HEK293T (cell line): ENCODE data around the gene CRYBG1.

Source experiments
- CTCF ChIA-PET: fragments of 350-600 bp; formaldehyde crosslinking; extraction: SDS; loops from one replicate; lab custom pipeline; 2021; ENCODE audit warnings: antibody characterized with exemption, inconsistent platforms; lab: Yijun Ruan, JAX
- POLR2A ChIA-PET: fragments of 350-600 bp; formaldehyde crosslinking; extraction: SDS; loops from one replicate; lab custom pipeline; 2020; ENCODE audit warnings: antibody characterized with exemption, inconsistent platforms; lab: Yijun Ruan, JAX
- DNase-seq: peaks from one replicate; pipeline ENCODE4 v3.0.0; 2012; ENCODE audit warnings: mixed read lengths; ENCODE audit errors: extremely low spot score
- ARNT ChIP-seq: fragments of 450-650 bp; IDR thresholded peaks from 2 replicates; pipeline ENCODE4 v1.6.1; 2017; ENCODE audit warnings: mild to moderate bottlenecking
- BHLHE40 ChIP-seq: fragments of 450-650 bp; IDR thresholded peaks from 2 replicates; pipeline ENCODE4 v1.6.1; 2016; ENCODE audit warnings: mild to moderate bottlenecking, moderate library complexity, borderline replicate concordance
- CTBP1 ChIP-seq: fragments of 450-650 bp; IDR thresholded peaks from 2 replicates; pipeline ENCODE4 v1.6.1; 2016; ENCODE audit warnings: borderline replicate concordance
- ELF4 ChIP-seq: fragments of 450-650 bp; IDR thresholded peaks from 2 replicates; pipeline ENCODE4 v1.6.1; 2017; ENCODE audit warnings: antibody characterized with exemption
- FOXA1 ChIP-seq: fragments of 450-650 bp; IDR thresholded peaks from 2 replicates; pipeline ENCODE4 v1.6.1; 2016; ENCODE audit warnings: mild to moderate bottlenecking
- FOXK2 ChIP-seq: fragments of 450-650 bp; IDR thresholded peaks from 2 replicates; pipeline ENCODE4 v1.6.1; 2016; ENCODE audit warnings: mild to moderate bottlenecking
- FOXM1 ChIP-seq: fragments of 450-650 bp; IDR thresholded peaks from 2 replicates; pipeline ENCODE4 v1.6.1; 2017; ENCODE audit warnings: mild to moderate bottlenecking, borderline replicate concordance
- HDGF ChIP-seq: fragments of 450-650 bp; IDR thresholded peaks from 2 replicates; pipeline ENCODE4 v1.6.1; 2017; ENCODE audit warnings: antibody characterized with exemption, borderline replicate concordance
- L3MBTL2 ChIP-seq: fragments of 450-650 bp; conservative IDR thresholded peaks from 2 replicates; pipeline ENCODE4 v1.6.1; 2016; ENCODE audit warnings: mild to moderate bottlenecking
- LEF1 ChIP-seq: fragments of 450-650 bp; IDR thresholded peaks from 2 replicates; pipeline ENCODE4 v1.6.1; 2017; ENCODE audit warnings: mild to moderate bottlenecking, borderline replicate concordance
- NFRKB ChIP-seq: fragments of 450-650 bp; IDR thresholded peaks from 2 replicates; pipeline ENCODE4 v1.6.1; 2016; ENCODE audit warnings: mild to moderate bottlenecking, moderate library complexity
- PKNOX1 ChIP-seq: fragments of 450-650 bp; IDR thresholded peaks from 2 replicates; pipeline ENCODE4 v1.6.1; 2016
- SP1 ChIP-seq: fragments of 450-650 bp; IDR thresholded peaks from 2 replicates; pipeline ENCODE4 v1.6.1; 2017
- SUZ12 ChIP-seq: fragments of 450-650 bp; IDR thresholded peaks from 2 replicates; pipeline ENCODE4 v1.6.1; 2016; ENCODE audit warnings: mild to moderate bottlenecking
- TARDBP ChIP-seq: fragments of 450-650 bp; IDR thresholded peaks from 2 replicates; pipeline ENCODE4 v1.6.1; 2016
- ZNF384 ChIP-seq: fragments of 450-650 bp; IDR thresholded peaks from 2 replicates; pipeline ENCODE4 v1.6.1; 2016

The CRYBG1 gene

GRCh38 chr6:106529438-106529837 is 168.9 kb downstream of the CRYBG1 start:
- CTCF ChIA-PET, result no interaction called here
- TF ChIP-seq ELF4 (no peak), HDGF (no peak), ZNF384 (no peak), LEF1 (no peak), TARDBP (no peak), CTBP1 (no peak), PKNOX1 (no peak), NFRKB (no peak), SP1 (no peak), FOXA1 (no peak), FOXK2 (no peak)
- no peak for DNase-seq
- POLR2A ChIA-PET, result no interaction called here

GRCh38 chr6:106530026-106530425 is 169.5 kb downstream of the CRYBG1 start:
- POLR2A ChIA-PET, result no interaction called here
- CTCF ChIA-PET, result interaction anchor here (0.6 kb wide), 1 partner anchor 55 kb away, joined by 3 read pairs; no protein-coding TSS in a partner anchor
- TF ChIP-seq SP1 (no peak), FOXK2 (no peak), ZNF384 (no peak), BHLHE40 (no peak), FOXM1 (no peak), L3MBTL2 (no peak), PKNOX1 (no peak), NFRKB (no peak), SUZ12 (no peak), ELF4 (no peak), CTBP1 (no peak), ARNT (no peak), FOXA1 (no peak), TARDBP (no peak), LEF1 (no peak), HDGF (no peak)
- no peak for DNase-seq

- ChIA-PET POLR2A (interaction anchor here (1.0 kb wide), 1 partner anchor 10 kb away, joined by 3 read pairs; no protein-coding TSS in a partner anchor), CTCF (interaction anchor here (0.6 kb wide), 2 partner anchors 56 to 1350 kb away, joined by 3 to 6 read pairs; no protein-coding TSS in a partner anchor)
- TF ChIP-seq PKNOX1 (no peak), SP1 (no peak), L3MBTL2 (no peak), FOXM1 (no peak), FOXA1 (no peak), ELF4 (no peak), BHLHE40 (no peak), FOXK2 (no peak), ARNT (no peak), CTBP1 (no peak), TARDBP (no peak)
- DNase-seq, result no peak
Observed at GRCh38 chr6:106530502-106530901, 170.0 kb downstream of the CRYBG1 start.

GRCh38 chr6:106533054-106533453 is 172.5 kb downstream of the CRYBG1 start:
- CTCF ChIA-PET, result no interaction called here
- TF ChIP-seq ARNT, result no peak
- TF ChIP-seq FOXK2, result no peak
- no peak for TF ChIP-seq SUZ12
- TF ChIP-seq ZNF384, result no peak
- no peak for TF ChIP-seq CTBP1
- TF ChIP-seq LEF1, result no peak
- TF ChIP-seq SP1, result no peak
- no peak for TF ChIP-seq ELF4
- no peak for TF ChIP-seq FOXM1
- TF ChIP-seq PKNOX1, result no peak
- no peak for TF ChIP-seq TARDBP
- no peak for TF ChIP-seq NFRKB
- TF ChIP-seq FOXA1, result no peak
- no peak for TF ChIP-seq L3MBTL2

GRCh38 chr6:106534004-106534403 is 173.5 kb downstream of the CRYBG1 start:
- CTCF ChIA-PET, result no interaction called here
- POLR2A ChIA-PET, result no interaction called here
- TF ChIP-seq ZNF384 (no peak), HDGF (no peak)
- DNase-seq, result no peak

More at GRCh38 chr6:106533054-106533453, 172.5 kb downstream of the CRYBG1 start:
- DNase-seq, result no peak
- POLR2A ChIA-PET, result interaction anchor here (0.6 kb wide), 1 partner anchor 775 kb away, joined by 3 read pairs; no protein-coding TSS in a partner anchor

GRCh38 chr6:106534564-106534982 is 174.1 kb downstream of the CRYBG1 start:
- TF ChIP-seq ELF4, result no peak
- no peak for TF ChIP-seq TARDBP
- no peak for TF ChIP-seq L3MBTL2
- TF ChIP-seq FOXK2, result no peak
- TF ChIP-seq PKNOX1, result no peak
- no peak for TF ChIP-seq SUZ12
- TF ChIP-seq SP1, result no peak
- no peak for TF ChIP-seq BHLHE40
- TF ChIP-seq HDGF, result no peak
- TF ChIP-seq ARNT, result no peak
- no peak for TF ChIP-seq CTBP1
- ChIA-PET CTCF (no interaction called here), POLR2A (no interaction called here)
- DNase-seq, result no peak
